ENCODE data around the gene CDC14B.

DNA sequence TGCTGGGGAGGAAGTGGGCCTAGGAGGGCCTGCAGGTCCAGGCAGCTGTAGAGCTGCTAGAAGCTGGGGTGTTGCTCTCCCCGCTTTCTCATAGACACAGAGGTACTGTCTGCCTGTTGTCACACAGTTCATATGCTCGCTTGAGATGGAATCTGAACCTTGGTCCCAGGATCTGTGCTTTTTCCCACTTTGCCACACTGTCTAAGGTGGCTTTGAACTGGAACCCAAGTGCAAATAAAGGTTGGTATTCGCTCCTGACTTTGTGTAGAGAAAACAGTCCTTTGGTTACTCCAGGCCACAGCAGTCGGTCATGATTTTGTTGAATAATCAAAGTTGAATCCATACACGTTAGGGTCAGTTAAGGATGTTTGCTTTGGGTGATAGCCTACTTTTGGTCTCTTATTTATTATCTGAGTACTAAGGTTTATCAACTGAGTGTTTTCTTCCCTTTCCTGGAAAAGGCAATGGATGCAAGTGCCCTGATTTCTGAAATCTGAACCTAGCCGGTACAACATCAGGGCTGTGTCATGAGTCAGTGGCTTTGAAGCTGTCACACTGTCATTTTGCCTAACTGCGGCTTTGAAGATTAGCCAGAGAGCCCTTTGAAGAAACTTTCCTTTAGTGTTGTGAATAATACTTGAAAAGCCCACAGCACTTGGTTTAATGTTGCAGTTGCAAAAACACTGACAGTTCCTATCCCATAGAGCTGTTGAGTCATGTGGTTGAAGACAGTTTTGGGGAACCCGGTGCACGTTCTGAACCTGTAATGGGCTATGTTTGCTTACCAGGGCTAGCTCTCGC lies 128.4 kb downstream of the CDC14B start:
- TF ChIP-seq ZBTB7A (IDR thresholded peaks at IDR 0.05; ENCODE audit: low read depth), result no peak
- no peak for TF ChIP-seq EP300 (IDR thresholded peaks at IDR 0.05; ENCODE audit: borderline replicate concordance)
- TF ChIP-seq EGR1 (IDR thresholded peaks at IDR 0.05), result no peak
- no peak for TF ChIP-seq CEBPB (IDR thresholded peaks at IDR 0.05)
- TF ChIP-seq NFIC (IDR thresholded peaks at IDR 0.05), result no peak
- no peak for TF ChIP-seq YY1 (IDR thresholded peaks at IDR 0.05; ENCODE audit: low read depth)
- TF ChIP-seq REST (IDR thresholded peaks at IDR 0.05; ENCODE audit: low read depth), result no peak
- TF ChIP-seq FOXM1 (IDR thresholded peaks at IDR 0.05; ENCODE audit: borderline replicate concordance, low read depth), result no peak
- TF ChIP-seq TCF12 (IDR thresholded peaks at IDR 0.05; ENCODE audit: low read depth), result no peak
- no peak for TF ChIP-seq CREB1 (IDR thresholded peaks at IDR 0.05; ENCODE audit: low read depth)
- no peak for TF ChIP-seq RAD21 (IDR thresholded peaks at IDR 0.05; ENCODE audit: low read depth)
- TF ChIP-seq, protein P1, sequence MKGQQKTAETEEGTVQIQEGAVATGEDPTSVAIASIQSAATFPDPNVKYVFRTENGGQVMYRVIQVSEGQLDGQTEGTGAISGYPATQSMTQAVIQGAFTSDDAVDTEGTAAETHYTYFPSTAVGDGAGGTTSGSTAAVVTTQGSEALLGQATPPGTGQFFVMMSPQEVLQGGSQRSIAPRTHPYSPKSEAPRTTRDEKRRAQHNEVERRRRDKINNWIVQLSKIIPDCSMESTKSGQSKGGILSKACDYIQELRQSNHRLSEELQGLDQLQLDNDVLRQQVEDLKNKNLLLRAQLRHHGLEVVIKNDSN (IDR thresholded peaks at IDR 0.05), result no peak
